B cell (primary cell): Measurements from ENCODE around the gene ABCD3. TPM values are rescaled to one million over a fixed set of nuclear protein-coding genes. Genes with fewer than 3 reads are reported as not detected.

Experiments used
- ATAC-seq: fragments of 200-7000 bp; cut with Tn5 transposase; one replicate; pipeline ENCODE4 v1.10.0; 2021; ENCODE audit warnings: low read depth, mild to moderate bottlenecking, moderate number of reproducible peaks, moderate library complexity
- CTCF ChIA-PET: fragments of 350-600 bp; sonication (Branson Sonifier 250); formaldehyde crosslinking; loops from one replicate; lab custom pipeline; 2021; ENCODE audit warnings: antibody characterized with exemption, inconsistent platforms; lab: Charles Lee
- POLR2A ChIA-PET: fragments of 350-600 bp; sonication (Branson Sonifier 250); formaldehyde crosslinking; loops from one replicate; lab custom pipeline; 2021; ENCODE audit warnings: antibody characterized with exemption; lab: Charles Lee
- DNase-seq: peaks from one replicate; pipeline ENCODE4 v3.0.0; 2013
- H2AFZ ChIP-seq: 2 replicates; pipeline ENCODE4 v1.6.1; 2012; ENCODE audit warnings: mild to moderate bottlenecking, low read depth, low read length; ENCODE audit not compliant: insufficient read depth, poor library complexity, severe bottlenecking
- H3K27ac ChIP-seq, 2 donors: 1 replicate in 1 of 2; 2 replicates in 1 of 2; pipeline ENCODE4 v1.5.1; 2012 to 2013; ENCODE audit warnings: low read length in 2 of 2, mild to moderate bottlenecking in 2 of 2, moderate library complexity in 1 of 2
- H3K27me3 ChIP-seq, 4 experiments: fragments of 200-600 bp in 1 of 4; sonication (generic) in 1 of 4; replicated peaks in 1 of 4; 1 replicate in 2 of 4; 2 replicates in 2 of 4; pipeline versions ENCODE4 v1.6.1 to v1.7.0; 2013 to 2016; ENCODE audit warnings: low read length in 3 of 4, mild to moderate bottlenecking in 2 of 4, mixed read lengths in 1 of 4, moderate library complexity in 1 of 4; ENCODE audit not compliant: insufficient read depth in 4 of 4, control insufficient read depth in 3 of 4; ENCODE audit errors: control extremely low read depth in 1 of 4
- H3K36me3 ChIP-seq, 2 experiments: replicated peaks in 1 of 2; 1 replicate in 1 of 2; 2 replicates in 1 of 2; pipeline versions ENCODE4 v1.6.1 to v1.7.1; 2013; ENCODE audit warnings: low read length in 1 of 2; ENCODE audit not compliant: insufficient read depth in 2 of 2, control insufficient read depth in 1 of 2; ENCODE audit errors: control extremely low read depth in 1 of 2, extremely low read depth in 1 of 2
- H3K4me1 ChIP-seq, 2 donors: fragments of 200-600 bp in 1 of 2; sonication (generic) in 1 of 2; 1 replicate in 1 of 2; 2 replicates in 1 of 2; pipeline versions ENCODE4 v1.5.1 to v1.6.1; 2013 to 2017; ENCODE audit warnings: low read length in 2 of 2; ENCODE audit not compliant: control insufficient read depth in 2 of 2, insufficient read depth in 2 of 2
- H3K4me2 ChIP-seq: replicated peaks from 2 replicates; pipeline ENCODE3; 2012; ENCODE audit warnings: mild to moderate bottlenecking, low read depth, low read length; ENCODE audit not compliant: poor library complexity, severe bottlenecking
- H3K4me3 ChIP-seq, 5 experiments: fragments of 200-600 bp in 1 of 5; sonication (generic) in 1 of 5; 1 replicate in 3 of 5; 2 replicates in 2 of 5; pipeline versions ENCODE4 v1.5.1 to v1.7.0; 2011 to 2016; ENCODE audit warnings: low read length in 4 of 5, mild to moderate bottlenecking in 4 of 5, low read depth in 2 of 5, control low read depth in 1 of 5, moderate library complexity in 1 of 5; ENCODE audit not compliant: insufficient read depth in 1 of 5; ENCODE audit errors: control extremely low read depth in 1 of 5, extremely low read depth in 1 of 5
- H3K79me2 ChIP-seq: fragments of 200-600 bp; sonication (generic); one replicate; pipeline ENCODE4 v1.6.0; 2016; ENCODE audit warnings: low read length; ENCODE audit not compliant: control insufficient read depth, insufficient read depth
- H3K9ac ChIP-seq: fragments of 200-600 bp; sonication (generic); 2 replicates; pipeline ENCODE4 v1.6.1; 2017; ENCODE audit warnings: mild to moderate bottlenecking, low read length, moderate library complexity
- H3K9me3 ChIP-seq, 3 donors: one replicate each; pipeline versions ENCODE4 v1.6.1 to v1.7.1; 2013; ENCODE audit warnings: low read length in 2 of 3; ENCODE audit not compliant: control insufficient read depth in 2 of 3, insufficient read depth in 1 of 3; ENCODE audit errors: control extremely low read depth in 1 of 3
- H4K20me1 ChIP-seq: 2 replicates; pipeline ENCODE4 v1.6.0; 2012; ENCODE audit warnings: mild to moderate bottlenecking, low read length; ENCODE audit not compliant: insufficient read depth, control insufficient read depth, poor library complexity, severe bottlenecking
- H3K27ac Mint-ChIP-seq: one replicate; pipeline ENCODE4 v1.8.0; 2021; ENCODE audit warnings: mixed read lengths
- H3K27me3 Mint-ChIP-seq: one replicate; pipeline ENCODE4 v1.8.0; 2021; ENCODE audit warnings: mixed read lengths
- H3K4me1 Mint-ChIP-seq: one replicate; pipeline ENCODE4 v1.8.0; 2021; ENCODE audit warnings: mixed read lengths
- H3K4me3 Mint-ChIP-seq: one replicate; pipeline ENCODE4 v1.8.0; 2021; ENCODE audit warnings: mixed read lengths
- H3K9me3 Mint-ChIP-seq: one replicate; pipeline ENCODE4 v1.8.0; 2022; ENCODE audit warnings: mixed read lengths; ENCODE audit not compliant: insufficient read depth
- EZH2 ChIP-seq: IDR thresholded peaks from 2 replicates; pipeline ENCODE4 v1.6.1; 2012; ENCODE audit warnings: borderline replicate concordance, low read depth, mild to moderate bottlenecking, moderate library complexity, low read length; ENCODE audit not compliant: insufficient read depth, poor library complexity, severe bottlenecking
- WGBS: methylation state at CpG from one replicate; pipeline ENCODE4 v1.1.5; 2013; ENCODE audit warnings: missing lambda C conversion rate; ENCODE audit not compliant: insufficient coverage; 5-methylcytosine and 5-hydroxymethylcytosine counted together
- intact Hi-C: fragments of 100-400 bp; cut with micrococcal nuclease; formaldehyde crosslinking; loops from one replicate; pipeline ENCODE4 v1.10.0; 2022
- polyA plus RNA-seq: library from polyadenylated mRNA; depleted of rRNA; stranded (reverse); fragments of >200 nt; gene quantifications from 2 replicates; pipeline ENCODE4 v1.2.3, GENCODE V29; 2012
- total RNA-seq, 2 donors: library from RNA; stranded (reverse); fragments of 120-200 nt in 1 of 2; gene quantifications; 1 replicate in 1 of 2; 2 replicates in 1 of 2; pipeline versions ENCODE4 v1.2.3 to v1.2.4, GENCODE V29; 2013 to 2022
- TF ChIP-seq, protein P1 (sequence below): fragments of 200-600 bp; IDR thresholded peaks from one replicate; pipeline ENCODE4 v1.8.0; 2022; ENCODE audit warnings: antibody characterized with exemption, mild to moderate bottlenecking

ABCD3 gene
- total and polyA plus RNA-seq, 2 donors (not counting 1 experiment from before 2014, with no cell fraction given): 4.0 to 19.4 TPM

DNA sequence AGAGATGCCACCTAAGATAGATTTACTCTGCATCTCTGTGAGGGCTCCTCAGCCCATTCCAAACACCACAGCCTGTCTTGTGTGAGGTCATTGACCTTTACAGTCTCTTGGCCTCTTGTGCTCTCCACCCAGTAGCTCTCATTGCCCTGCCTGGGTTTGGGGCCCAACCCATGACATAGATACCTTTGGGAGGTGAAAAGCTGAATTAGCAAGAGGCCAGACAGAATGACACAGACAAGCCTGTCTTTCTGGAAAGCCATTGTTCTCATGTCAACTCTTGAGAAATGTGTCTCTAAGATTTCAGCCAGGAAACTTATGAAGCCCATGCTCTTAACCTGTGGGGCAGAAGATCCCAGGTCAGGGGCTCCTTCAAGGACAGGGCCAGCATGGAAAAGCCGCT is 141.7 kb downstream of the ABCD3 start:
- ATAC-seq (no peak), DNase-seq (no peak)
- Histone ChIP-seq H3K4me2 (no peak overlapping the region), H3K9me3 (no peaks in the 10 kb centered on the region), H3K36me3 (no peaks in the 10 kb centered on the region), H3K9ac (no peak overlapping the region), H3K27me3 (peaks cover 0 to 3% (median 0%) of the 10 kb centered on the region in 4 experiments), H3K27ac (no peak overlapping the region), H2AFZ (no peak overlapping the region), H4K20me1 (no peaks in the 10 kb centered on the region), H3K4me3 (no peak overlapping the region), H3K79me2 (no peaks in the 10 kb centered on the region), H3K4me1 (no peaks in the 10 kb centered on the region)
- TF ChIP-seq, protein P1, sequence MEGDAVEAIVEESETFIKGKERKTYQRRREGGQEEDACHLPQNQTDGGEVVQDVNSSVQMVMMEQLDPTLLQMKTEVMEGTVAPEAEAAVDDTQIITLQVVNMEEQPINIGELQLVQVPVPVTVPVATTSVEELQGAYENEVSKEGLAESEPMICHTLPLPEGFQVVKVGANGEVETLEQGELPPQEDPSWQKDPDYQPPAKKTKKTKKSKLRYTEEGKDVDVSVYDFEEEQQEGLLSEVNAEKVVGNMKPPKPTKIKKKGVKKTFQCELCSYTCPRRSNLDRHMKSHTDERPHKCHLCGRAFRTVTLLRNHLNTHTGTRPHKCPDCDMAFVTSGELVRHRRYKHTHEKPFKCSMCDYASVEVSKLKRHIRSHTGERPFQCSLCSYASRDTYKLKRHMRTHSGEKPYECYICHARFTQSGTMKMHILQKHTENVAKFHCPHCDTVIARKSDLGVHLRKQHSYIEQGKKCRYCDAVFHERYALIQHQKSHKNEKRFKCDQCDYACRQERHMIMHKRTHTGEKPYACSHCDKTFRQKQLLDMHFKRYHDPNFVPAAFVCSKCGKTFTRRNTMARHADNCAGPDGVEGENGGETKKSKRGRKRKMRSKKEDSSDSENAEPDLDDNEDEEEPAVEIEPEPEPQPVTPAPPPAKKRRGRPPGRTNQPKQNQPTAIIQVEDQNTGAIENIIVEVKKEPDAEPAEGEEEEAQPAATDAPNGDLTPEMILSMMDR: no peak
- no peak for TF ChIP-seq EZH2
- no peak overlapping the region for H3K4me3 Mint-ChIP-seq
- no peaks in the 10 kb centered on the region for H3K4me1 Mint-ChIP-seq
- POLR2A ChIA-PET: no interaction called here
- H3K27ac Mint-ChIP-seq: no peak overlapping the region
- CTCF ChIA-PET: no interaction called here
- WGBS: 100% methylated on average over 1 of the region's 1 CpG
- no peaks in the 10 kb centered on the region for H3K9me3 Mint-ChIP-seq
- peaks cover 8% of the 10 kb centered on the region for H3K27me3 Mint-ChIP-seq
- intact Hi-C loops: no loop called here

DNA sequence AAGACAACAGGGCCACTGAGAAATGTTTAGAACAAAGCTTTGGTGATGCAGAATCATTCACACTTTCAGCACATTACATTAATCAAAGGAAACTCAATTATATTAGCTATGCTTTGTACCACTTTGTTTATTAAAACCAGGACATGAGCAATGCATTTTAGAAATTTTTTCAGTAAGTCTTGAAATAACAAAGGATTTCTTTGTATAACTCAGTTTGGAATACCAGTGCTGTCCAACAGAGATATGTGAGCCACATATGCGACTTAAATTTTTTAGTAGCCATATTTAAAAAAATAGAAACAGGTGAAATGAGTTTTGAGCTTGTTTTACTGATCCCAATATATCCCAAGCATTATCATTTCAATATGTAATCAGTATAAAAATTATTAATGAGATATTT is 142.1 kb downstream of the ABCD3 start:
- Histone ChIP-seq H3K27ac (no peak overlapping the region), H3K9me3 (no peaks in the 10 kb centered on the region), H3K4me1 (no peaks in the 10 kb centered on the region), H3K79me2 (no peaks in the 10 kb centered on the region), H3K4me2 (no peak overlapping the region), H3K27me3 (peaks cover 0 to 2% (median 0%) of the 10 kb centered on the region in 4 experiments), H3K36me3 (no peaks in the 10 kb centered on the region), H3K4me3 (no peak overlapping the region), H4K20me1 (no peaks in the 10 kb centered on the region), H3K9ac (no peak overlapping the region), H2AFZ (no peak overlapping the region)
- no peak for TF ChIP-seq EZH2
- TF ChIP-seq, protein P1: no peak
- intact Hi-C loops: no loop called here
- H3K4me1 Mint-ChIP-seq: no peaks in the 10 kb centered on the region
- DNase-seq: no peak
- ChIA-PET CTCF (no interaction called here), POLR2A (no interaction called here)
- H3K9me3 Mint-ChIP-seq: no peaks in the 10 kb centered on the region
- WGBS: no CpG with 5 or more reads among the region's 1 CpG
- H3K4me3 Mint-ChIP-seq: no peak overlapping the region
- H3K27ac Mint-ChIP-seq: no peak overlapping the region
- ATAC-seq: no peak
- H3K27me3 Mint-ChIP-seq: peaks cover 8% of the 10 kb centered on the region
